GM06990 (cell line): ENCODE data around the gene AFF4.
"Not testable (repeated sequence)": the region's sequence is repeated elsewhere in the genome, so short reads cannot be mapped to it uniquely, and the experiment has no call there.

Experiments
- DNase-seq: peaks from one replicate; pipeline ENCODE4 v3.0.0-alpha.2; 2011; ENCODE audit not compliant: insufficient read length; ENCODE audit errors: extremely low read depth
- H3K27me3 ChIP-seq: replicated peaks from 2 replicates; pipeline ENCODE4 v1.6.0; 2011; ENCODE audit warnings: low read length; ENCODE audit not compliant: control insufficient read depth, insufficient read depth
- H3K36me3 ChIP-seq: 2 replicates; pipeline ENCODE4 v1.5.1; 2011; ENCODE audit warnings: low read length; ENCODE audit not compliant: control insufficient read depth, insufficient read depth
- H3K4me3 ChIP-seq: replicated peaks from 2 replicates; pipeline ENCODE4 v1.5.1; 2011; ENCODE audit warnings: low read depth, mild to moderate bottlenecking, control low read depth, low read length
- TF ChIP-seq, protein P1 (sequence below): IDR thresholded peaks from 2 replicates; pipeline ENCODE4 v1.5.1; 2011; ENCODE audit warnings: low read length, control low read depth, mild to moderate bottlenecking, inconsistent platforms; ENCODE audit not compliant: insufficient read depth, poor library complexity, severe bottlenecking

The AFF4 gene, protein sequence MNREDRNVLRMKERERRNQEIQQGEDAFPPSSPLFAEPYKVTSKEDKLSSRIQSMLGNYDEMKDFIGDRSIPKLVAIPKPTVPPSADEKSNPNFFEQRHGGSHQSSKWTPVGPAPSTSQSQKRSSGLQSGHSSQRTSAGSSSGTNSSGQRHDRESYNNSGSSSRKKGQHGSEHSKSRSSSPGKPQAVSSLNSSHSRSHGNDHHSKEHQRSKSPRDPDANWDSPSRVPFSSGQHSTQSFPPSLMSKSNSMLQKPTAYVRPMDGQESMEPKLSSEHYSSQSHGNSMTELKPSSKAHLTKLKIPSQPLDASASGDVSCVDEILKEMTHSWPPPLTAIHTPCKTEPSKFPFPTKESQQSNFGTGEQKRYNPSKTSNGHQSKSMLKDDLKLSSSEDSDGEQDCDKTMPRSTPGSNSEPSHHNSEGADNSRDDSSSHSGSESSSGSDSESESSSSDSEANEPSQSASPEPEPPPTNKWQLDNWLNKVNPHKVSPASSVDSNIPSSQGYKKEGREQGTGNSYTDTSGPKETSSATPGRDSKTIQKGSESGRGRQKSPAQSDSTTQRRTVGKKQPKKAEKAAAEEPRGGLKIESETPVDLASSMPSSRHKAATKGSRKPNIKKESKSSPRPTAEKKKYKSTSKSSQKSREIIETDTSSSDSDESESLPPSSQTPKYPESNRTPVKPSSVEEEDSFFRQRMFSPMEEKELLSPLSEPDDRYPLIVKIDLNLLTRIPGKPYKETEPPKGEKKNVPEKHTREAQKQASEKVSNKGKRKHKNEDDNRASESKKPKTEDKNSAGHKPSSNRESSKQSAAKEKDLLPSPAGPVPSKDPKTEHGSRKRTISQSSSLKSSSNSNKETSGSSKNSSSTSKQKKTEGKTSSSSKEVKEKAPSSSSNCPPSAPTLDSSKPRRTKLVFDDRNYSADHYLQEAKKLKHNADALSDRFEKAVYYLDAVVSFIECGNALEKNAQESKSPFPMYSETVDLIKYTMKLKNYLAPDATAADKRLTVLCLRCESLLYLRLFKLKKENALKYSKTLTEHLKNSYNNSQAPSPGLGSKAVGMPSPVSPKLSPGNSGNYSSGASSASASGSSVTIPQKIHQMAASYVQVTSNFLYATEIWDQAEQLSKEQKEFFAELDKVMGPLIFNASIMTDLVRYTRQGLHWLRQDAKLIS

DNA sequence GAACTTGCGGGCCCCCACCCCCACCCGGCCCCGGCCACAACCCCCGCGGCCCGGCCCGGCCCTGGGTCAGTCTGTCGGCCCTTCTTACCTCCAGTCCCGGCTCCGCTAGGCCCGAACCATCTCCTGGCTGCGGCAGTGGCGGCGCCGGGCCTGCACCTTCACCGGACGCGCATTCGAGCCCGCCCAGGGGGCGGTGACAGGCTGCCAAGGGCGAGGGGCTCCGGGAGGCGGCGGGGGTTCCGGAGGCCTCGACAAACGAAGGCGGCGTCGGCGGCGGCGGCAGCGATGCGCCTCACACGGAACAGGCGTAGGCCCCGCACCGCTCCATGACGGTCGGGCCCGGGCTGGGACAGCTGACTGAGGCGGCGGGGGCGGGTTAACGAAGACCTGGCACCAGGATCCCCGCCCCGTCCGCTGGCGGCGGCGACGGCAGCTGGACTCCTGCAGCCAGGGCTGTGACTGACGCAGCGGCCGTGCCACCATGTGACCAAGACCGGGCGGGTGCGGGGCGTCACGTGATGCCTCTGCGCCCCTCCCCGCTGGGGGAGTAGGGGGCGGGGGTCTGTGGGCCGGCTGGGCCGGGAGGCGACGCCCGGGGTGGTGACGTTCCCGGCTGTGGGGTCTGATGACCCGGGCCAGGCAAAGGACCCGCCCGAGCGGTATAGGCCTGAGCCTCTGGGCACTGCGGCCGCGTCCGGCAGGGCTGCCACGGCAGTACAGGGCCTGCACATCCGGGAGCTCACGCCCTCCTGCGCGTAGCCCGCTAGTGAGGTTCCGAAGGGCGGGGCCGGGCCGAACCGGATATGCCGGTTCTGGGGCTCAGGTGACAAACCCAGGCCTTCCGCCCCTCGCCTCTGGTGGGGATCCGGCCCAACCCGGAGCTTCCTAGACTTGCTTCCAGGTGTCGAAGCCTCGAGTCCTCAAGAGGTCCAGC lies at the start of gene AFF4:
TSS of gene AFF4 (minus strand) at position 464 of the 934 bp plus-strand sequence. CDS start 26,445 bp downstream, outside the sequence.
- Histone ChIP-seq H3K4me3 (peak within 1 kb of the TSS; percentile 67), H3K36me3 (no peaks in the 10 kb centered on the region; the same call in 1 of the 2 replicates), H3K27me3 (no peaks in the 10 kb centered on the region)
- TF ChIP-seq, protein P1, sequence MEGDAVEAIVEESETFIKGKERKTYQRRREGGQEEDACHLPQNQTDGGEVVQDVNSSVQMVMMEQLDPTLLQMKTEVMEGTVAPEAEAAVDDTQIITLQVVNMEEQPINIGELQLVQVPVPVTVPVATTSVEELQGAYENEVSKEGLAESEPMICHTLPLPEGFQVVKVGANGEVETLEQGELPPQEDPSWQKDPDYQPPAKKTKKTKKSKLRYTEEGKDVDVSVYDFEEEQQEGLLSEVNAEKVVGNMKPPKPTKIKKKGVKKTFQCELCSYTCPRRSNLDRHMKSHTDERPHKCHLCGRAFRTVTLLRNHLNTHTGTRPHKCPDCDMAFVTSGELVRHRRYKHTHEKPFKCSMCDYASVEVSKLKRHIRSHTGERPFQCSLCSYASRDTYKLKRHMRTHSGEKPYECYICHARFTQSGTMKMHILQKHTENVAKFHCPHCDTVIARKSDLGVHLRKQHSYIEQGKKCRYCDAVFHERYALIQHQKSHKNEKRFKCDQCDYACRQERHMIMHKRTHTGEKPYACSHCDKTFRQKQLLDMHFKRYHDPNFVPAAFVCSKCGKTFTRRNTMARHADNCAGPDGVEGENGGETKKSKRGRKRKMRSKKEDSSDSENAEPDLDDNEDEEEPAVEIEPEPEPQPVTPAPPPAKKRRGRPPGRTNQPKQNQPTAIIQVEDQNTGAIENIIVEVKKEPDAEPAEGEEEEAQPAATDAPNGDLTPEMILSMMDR = no peak
- peak; percentile 97 for DNase-seq

DNA sequence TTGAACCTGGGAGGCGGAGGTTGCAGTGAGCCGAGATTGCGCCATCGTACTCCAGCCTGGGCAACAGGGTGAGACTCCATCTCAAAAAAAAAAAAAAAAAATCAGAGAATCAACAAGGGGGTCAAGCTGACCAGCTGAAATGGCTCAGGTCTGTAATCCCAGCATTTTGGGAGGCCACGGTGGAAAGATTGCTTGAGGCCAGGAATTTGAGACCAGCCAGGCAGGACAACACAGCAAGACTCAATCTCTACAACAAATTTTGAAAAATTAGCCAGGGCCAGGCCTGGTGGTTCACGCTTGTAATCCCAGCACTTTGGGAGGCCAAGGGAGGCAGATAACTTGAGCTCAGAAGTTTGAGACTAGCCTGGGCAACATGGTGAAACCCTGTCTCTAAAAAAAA lies 45.0 kb upstream of the AFF4 start:
- H3K27me3 ChIP-seq, H3K36me3 ChIP-seq, DNase-seq, H3K4me3 ChIP-seq: not testable (repeated sequence)

DNA sequence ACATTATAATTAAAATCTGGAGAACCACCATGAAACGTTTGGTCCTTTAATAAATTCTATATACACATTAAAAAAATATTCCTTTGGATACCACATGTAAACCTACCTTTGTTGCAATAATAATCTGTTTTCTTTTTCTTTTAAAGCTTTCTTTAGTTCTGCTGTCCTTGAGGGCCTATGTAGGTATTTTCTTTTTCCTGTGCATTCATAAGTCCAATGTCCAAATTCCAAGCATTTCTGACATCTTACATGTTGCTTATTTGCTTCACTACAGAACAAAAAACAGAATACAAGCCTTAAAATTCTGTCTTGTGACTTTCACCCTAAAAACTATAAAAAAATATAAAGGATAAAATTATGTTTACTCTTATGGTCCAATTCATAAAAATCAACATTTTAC lies 43.2 kb upstream of the AFF4 start:
- Histone ChIP-seq H3K27me3 (no peaks in the 10 kb centered on the region), H3K36me3 (peaks cover 2% of the 10 kb centered on the region), H3K4me3 (no peak overlapping the region)
- DNase-seq = no peak
- TF ChIP-seq, protein P1 = no peak

DNA sequence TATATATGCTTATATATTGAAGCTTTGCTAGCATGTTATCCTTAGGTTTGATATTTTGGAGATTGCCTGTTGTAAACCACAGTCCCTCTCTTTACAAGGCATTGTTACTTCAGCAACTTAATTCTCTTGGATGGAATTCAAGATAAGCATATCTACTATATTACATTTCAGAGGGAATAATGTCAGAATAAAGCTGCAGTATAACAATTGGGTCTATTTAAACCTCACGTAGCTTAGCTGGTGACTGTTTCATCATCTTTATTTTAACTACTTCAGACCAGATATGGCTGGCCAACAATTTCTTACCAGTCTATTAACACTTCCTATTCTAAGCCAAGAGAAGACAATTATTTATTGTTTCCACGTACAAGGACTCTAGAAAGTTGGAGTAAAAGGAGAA lies 35.8 kb upstream of the AFF4 start:
- peaks cover 2% of the 10 kb centered on the region for H3K36me3 ChIP-seq
- TF ChIP-seq, protein P1 = no peak
- H3K27me3 ChIP-seq = no peaks in the 10 kb centered on the region
- DNase-seq = no peak
- no peak overlapping the region for H3K4me3 ChIP-seq

DNA sequence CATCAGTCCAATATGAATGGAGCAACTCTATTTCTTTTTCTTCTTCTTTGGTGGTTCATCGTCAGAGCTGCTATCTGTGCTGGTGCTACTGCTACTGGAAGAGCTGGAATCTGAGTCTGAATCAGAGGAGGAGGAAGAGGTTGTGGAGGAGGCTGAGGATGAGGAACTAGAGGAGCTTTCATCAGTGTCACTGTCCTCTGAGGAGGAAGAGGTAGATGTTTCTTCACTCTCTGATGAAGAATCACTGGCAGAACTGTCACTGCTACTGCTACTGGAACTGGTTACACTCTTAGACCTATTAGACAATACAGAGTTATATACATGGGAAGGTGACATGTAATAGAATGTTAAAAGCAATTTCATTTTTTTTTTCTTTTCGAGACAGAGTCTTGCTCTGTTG lies 35.1 kb upstream of the AFF4 start:
- TF ChIP-seq, protein P1 = no peak
- no peak for DNase-seq
- H3K36me3 ChIP-seq = peaks cover 2% of the 10 kb centered on the region
- H3K4me3 ChIP-seq = no peak overlapping the region
- H3K27me3 ChIP-seq = no peaks in the 10 kb centered on the region
